Heart right ventricle (tissue), 16 donors: Measurements from ENCODE around the gene P3H2. TPM values are rescaled to one million over a fixed set of nuclear protein-coding genes. Genes with fewer than 3 reads are reported as not detected.
A peak's percentile ranks its signal among the peaks of the same experiment; 100 is the strongest.

Source experiments
- ATAC-seq, 8 donors: fragments of 200-7000 bp; cut with Tn5 transposase; one replicate each; pipeline ENCODE4 v1.9.1; 2020; ENCODE audit warnings: mild to moderate bottlenecking in 8 of 8, moderate library complexity in 8 of 8, moderate number of reproducible peaks in 1 of 8
- DNase-seq, 2 donors: peaks; one replicate each; pipeline ENCODE4 v3.0.0-alpha.2; 2020
- H3K27ac ChIP-seq, 10 donors: fragments of 200-600 bp; sonication (generic) in 2 of 10; one replicate each; pipeline versions ENCODE4 v1.5.0 to v1.8.0; 2020 to 2022; ENCODE audit warnings: mild to moderate bottlenecking in 3 of 10
- H3K27me3 ChIP-seq, 7 donors: fragments of 200-600 bp; one replicate each; pipeline ENCODE4 v1.8.0; 2021 to 2022; ENCODE audit warnings: mild to moderate bottlenecking in 2 of 7
- H3K36me3 ChIP-seq, 9 donors: fragments of 200-600 bp; sonication (generic) in 1 of 9; one replicate each; pipeline versions ENCODE4 v1.5.0 to v1.8.0; 2020 to 2022; ENCODE audit warnings: mild to moderate bottlenecking in 2 of 9
- H3K4me1 ChIP-seq, 9 donors: fragments of 200-600 bp; sonication (generic) in 1 of 9; one replicate each; pipeline versions ENCODE4 v1.5.0 to v1.8.0; 2020 to 2022; ENCODE audit warnings: mild to moderate bottlenecking in 4 of 9
- H3K4me3 ChIP-seq, 10 donors: fragments of 200-600 bp; sonication (generic) in 2 of 10; one replicate each; pipeline versions ENCODE4 v1.5.0 to v1.8.0; 2020 to 2022; ENCODE audit warnings: mild to moderate bottlenecking in 7 of 10, moderate library complexity in 2 of 10
- H3K9me3 ChIP-seq, 11 donors: fragments of 200-600 bp in 10 of 11; sonication (generic) in 2 of 11; one replicate each; pipeline versions ENCODE4 v1.5.0 to v1.8.0; 2013 to 2022; ENCODE audit warnings: mild to moderate bottlenecking in 2 of 11, control low read depth in 1 of 11, moderate library complexity in 1 of 11
- CTCF ChIP-seq, 9 donors: fragments of 200-600 bp; sonication (generic) in 2 of 9; IDR thresholded peaks; one replicate each; pipeline versions ENCODE4 v1.5.0 to v1.8.0; 2021 to 2022; ENCODE audit warnings: antibody characterized with exemption in 9 of 9, mild to moderate bottlenecking in 5 of 9, moderate library complexity in 1 of 9
- WGBS, 2 donors: extraction: QIAGEN DNeasy Blood & Tissue Kit; methylation state at CpG; one replicate each; pipeline ENCODE4 v1.1.7; 2013; ENCODE audit warnings: inconsistent platforms in 1 of 2; 5-methylcytosine and 5-hydroxymethylcytosine counted together
- intact Hi-C, 10 donors: fragments of 100-400 bp; cut with DNase I; formaldehyde crosslinking; loops; one replicate each; pipeline versions ENCODE4 v1.11.1 to v1.14.2; 2022
- polyA plus RNA-seq, 2 donors: library from polyadenylated mRNA; stranded (reverse); fragments of 200-250 nt; gene quantifications; one replicate each; pipeline ENCODE4 v1.2.3, GENCODE V29; 2013
- total RNA-seq, 10 donors: library from RNA; stranded (reverse); fragmentation: NEBNext Ultra II Directional in 3 of 10; extraction: Animal tissue kit (Norgen Biotek cat#: 25700) in 3 of 10; gene quantifications; one replicate each; pipeline versions ENCODE4 v1.2.1 to v1.2.4, GENCODE V29; 2021 to 2023
- donor health status: Arrhythmogenic right ventricular cardiomyopathy.
- donor health status: ischemic (EF 13 %, LVEDD 7.1; RV severe dilation, severe dysfunction).
- donor health status: healthy with polysubstance abuse.
- donor health status: DM: no; HTN: yes; CAD: no.
- donor health status: DM: no; HTN: no; CAD: no.
- donor health status: ischemic (EF 25% LVEDD 6.9; RV normal size, moderate dysfunction).
- donor health status: ischemic (EF 25% LVEDD 5.7; RV mildly dilated, moderate dysfunction).
- donor health status: healthy.
- donor health status: DM: yes; HTN: yes; CAD: no.
- donor health status: Ischemic cardiomyopathy.
- donor health status: ischemic (EF 35%, LVEDD 5.7; RV mildly dilated, moderate dysfunction).
- donor health status: nonischemic (EF 11% LVEDD 7.7; RV severe dilation, severe dysfunction).
- donor health status: DM: yes; HTN: yes; CAD: no.
- donor health status: PGD.
- donor health status: ischemic (EF 29% LVEDD 5.4; RV normal size, mild dysfunction).
- donor health status: nonischemic (EF 23%, LVEDD 6.1; RV moderate dilation, normal function).

P3H2 gene
- total and polyA plus RNA-seq, 12 donors = 0.49 to 28.8 (median 3.5) TPM

- no peaks in the 10 kb centered on the region for H3K27me3 ChIP-seq
- TF ChIP-seq CTCF (IDR thresholded peaks at IDR 0.05) = no peak
- ATAC-seq = no peak
- peaks cover 0 to 27% (median 20%) of the 10 kb centered on the region in 9 donors for H3K4me1 ChIP-seq
- DNase-seq = no peak
- H3K36me3 ChIP-seq = no peaks in the 10 kb centered on the region
- no peaks in the 10 kb centered on the region for H3K9me3 ChIP-seq
- intact Hi-C loops = no loop called here
- H3K27ac ChIP-seq = no peak overlapping the region
- H3K4me3 ChIP-seq = no peak overlapping the region
- 71 to 81% methylated on average over 1 of the region's 1 CpG for WGBS, 2 donors
These were observed 14.8 kb downstream of the P3H2 start for GRCh38 chr3:190105876-190106275.

GRCh38 chr3:190101320-190102011 lies 19.2 kb downstream of the P3H2 start:
- Histone ChIP-seq H3K27ac (peak overlapping the region in 7 of 10 donors; percentile 28 to 74 (median 61)), H3K9me3 (no peaks in the 10 kb centered on the region), H3K4me3 (peak overlapping the region in 7 of 10 donors; percentile 25 to 38 (median 34)), H3K36me3 (no peaks in the 10 kb centered on the region), H3K27me3 (no peaks in the 10 kb centered on the region), H3K4me1 (peaks cover 0 to 25% (median 10%) of the 10 kb centered on the region in 9 donors)
- no peak for DNase-seq
- WGBS, 2 donors = 21 to 42% methylated on average over 8 of the region's 8 CpGs
- ATAC-seq = peak in 3 of 8 donors; percentile 42 to 69 (median 49)
- intact Hi-C loops = no loop called here
- TF ChIP-seq CTCF (IDR thresholded peaks at IDR 0.05) = no peak

DNA sequence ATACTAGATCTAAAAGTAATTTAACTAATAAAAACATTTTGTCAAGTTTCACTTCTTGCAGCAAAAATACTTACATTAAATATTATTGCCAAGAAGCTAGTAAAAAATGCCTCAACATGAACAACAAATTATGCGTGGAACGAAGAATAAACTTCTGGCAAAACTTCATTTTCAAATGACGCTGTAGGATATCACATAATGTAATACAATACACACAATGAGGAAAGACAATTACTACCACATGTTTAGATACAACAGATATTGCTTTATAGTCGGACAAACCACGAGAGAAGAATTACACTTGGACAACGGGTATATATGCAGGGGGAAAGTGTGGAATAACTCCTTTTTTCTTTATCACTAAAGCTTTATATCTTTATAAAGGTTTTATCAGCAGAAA lies 21.6 kb downstream of the P3H2 start:
- Histone ChIP-seq H3K36me3 (no peaks in the 10 kb centered on the region), H3K4me1 (peaks cover 0 to 30% (median 15%) of the 10 kb centered on the region in 9 donors), H3K4me3 (no peak overlapping the region), H3K27ac (no peak overlapping the region), H3K27me3 (no peaks in the 10 kb centered on the region), H3K9me3 (no peaks in the 10 kb centered on the region)
- intact Hi-C loops = no loop called here
- no peak for TF ChIP-seq CTCF (IDR thresholded peaks at IDR 0.05)
- ATAC-seq (no peak), DNase-seq (no peak)
- 78 to 79% methylated on average over 6 of the region's 6 CpGs for WGBS, 2 donors

GRCh38 chr3:190097617-190098016 lies 23.1 kb downstream of the P3H2 start:
- peaks cover 0 to 41% (median 29%) of the 10 kb centered on the region in 9 donors for H3K4me1 ChIP-seq
- intact Hi-C loops = no loop called here
- no peak for TF ChIP-seq CTCF (IDR thresholded peaks at IDR 0.05)
- WGBS, 2 donors = 75 to 76% methylated on average over 3 of the region's 3 CpGs
- no peaks in the 10 kb centered on the region for H3K9me3 ChIP-seq
- no peak for ATAC-seq
- no peak overlapping the region for H3K4me3 ChIP-seq
- no peaks in the 10 kb centered on the region for H3K36me3 ChIP-seq
- DNase-seq = no peak
- H3K27ac ChIP-seq = no peak overlapping the region
- no peaks in the 10 kb centered on the region for H3K27me3 ChIP-seq
